NCI-H1436 treated with DMSO at 0.1 percent for 48 hours (cell line): ENCODE measurements around the gene FMN2.

Experiments used
- DNase-seq: peaks from one replicate; lab custom pipeline; 2025; lab: John Stamatoyannopoulos, UW

The FMN2 gene

DNA sequence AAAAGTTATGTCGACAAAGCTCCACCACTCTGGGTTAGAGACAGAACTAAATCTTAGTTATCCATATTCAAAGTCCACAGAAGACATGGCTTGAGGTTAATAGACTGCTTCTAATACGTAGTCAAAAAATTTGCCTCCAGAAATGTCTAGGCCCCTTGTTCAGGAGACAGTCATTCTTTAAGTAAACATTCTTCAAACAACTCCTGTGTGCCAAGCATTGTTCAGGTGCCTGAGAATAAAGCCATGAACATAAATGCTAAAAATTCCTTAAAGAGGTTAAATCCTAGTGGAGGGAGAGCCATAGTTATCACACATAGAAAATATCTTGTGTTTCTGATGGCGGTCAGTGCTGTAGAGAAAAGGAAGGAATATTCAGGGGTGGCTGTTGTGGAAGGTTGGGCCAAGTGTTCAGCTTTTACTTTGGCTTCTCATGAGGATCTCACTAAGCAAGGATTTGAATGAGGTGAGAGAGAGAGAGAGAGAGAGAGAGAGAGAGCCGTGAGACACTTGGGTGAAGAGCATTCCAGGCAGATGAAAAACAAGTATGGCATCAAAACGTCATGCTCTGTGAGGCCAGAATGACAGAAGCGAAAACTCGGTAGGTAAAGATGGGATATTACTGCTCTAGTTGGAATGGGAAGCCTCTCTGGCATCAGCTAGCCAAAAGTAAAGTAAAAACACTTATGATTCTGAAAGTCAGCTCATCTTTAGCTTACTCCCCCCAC is 333.2 kb downstream of the FMN2 start:
- DNase-seq: no peak

DNA sequence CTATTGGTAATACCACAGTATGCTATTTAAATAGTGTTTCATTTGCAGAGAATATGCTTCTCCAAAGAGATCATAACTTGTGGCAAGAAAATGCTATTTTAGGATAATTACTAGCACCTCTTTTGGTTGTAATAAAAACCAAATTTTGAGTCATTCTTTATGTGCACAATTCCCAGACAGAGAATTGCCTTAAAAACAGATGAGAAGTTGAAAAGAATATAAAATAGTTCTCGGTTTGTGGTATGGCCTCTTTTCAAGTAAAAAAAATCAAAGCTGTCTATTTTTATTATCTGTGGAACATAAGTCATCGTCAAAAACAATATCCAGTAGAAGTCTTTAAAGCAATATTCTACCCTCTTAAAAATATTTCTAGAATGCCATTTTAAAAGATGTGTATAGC is 334.4 kb downstream of the FMN2 start:
- DNase-seq: no peak

DNA sequence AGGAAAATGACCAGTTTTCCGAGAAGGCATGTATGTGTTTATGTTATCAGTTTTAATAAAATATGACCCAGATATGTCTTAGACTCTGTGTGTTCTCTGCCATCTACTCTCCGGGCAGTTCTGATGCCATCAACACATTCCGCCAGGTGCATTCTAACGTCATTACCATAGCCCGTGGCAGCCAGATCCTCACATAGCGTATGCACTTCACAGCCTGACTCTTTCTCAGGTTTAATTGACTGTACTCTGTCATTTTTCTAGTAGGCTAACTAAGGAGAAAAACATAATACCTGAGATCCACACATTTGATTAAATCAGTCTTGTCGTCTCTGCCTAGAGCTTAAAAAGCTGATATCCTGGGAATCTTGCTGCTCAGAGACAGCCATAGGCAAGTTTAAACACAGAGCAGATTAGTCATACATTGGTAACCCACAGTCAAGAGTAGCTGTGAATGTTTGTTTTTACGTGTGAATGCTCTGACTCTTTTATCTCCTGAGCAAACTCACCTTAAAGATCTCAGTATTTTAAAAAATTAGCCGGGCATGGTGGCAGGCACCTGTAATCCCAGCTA is 344.4 kb downstream of the FMN2 start:
- DNase-seq: no peak

DNA sequence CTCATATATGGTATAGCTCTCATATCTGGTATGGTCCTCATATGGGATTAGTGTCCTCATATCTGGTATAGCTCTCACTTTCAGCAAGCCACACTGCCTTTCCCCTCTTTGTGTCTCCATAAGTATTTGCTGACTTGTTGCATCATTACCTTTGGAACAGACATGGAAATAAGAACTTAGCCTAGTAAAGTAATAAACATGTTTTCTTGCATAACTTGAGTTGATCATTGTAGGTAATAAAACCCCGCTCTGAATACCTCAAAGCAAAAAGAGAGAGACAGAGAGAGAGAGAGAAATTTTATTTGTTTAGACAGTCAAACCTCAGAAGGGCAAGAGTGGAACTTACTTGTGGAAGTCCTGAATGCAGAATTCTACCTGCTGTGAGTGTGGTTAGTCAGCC is 350.0 kb downstream of the FMN2 start:
- DNase-seq: no peak

DNA sequence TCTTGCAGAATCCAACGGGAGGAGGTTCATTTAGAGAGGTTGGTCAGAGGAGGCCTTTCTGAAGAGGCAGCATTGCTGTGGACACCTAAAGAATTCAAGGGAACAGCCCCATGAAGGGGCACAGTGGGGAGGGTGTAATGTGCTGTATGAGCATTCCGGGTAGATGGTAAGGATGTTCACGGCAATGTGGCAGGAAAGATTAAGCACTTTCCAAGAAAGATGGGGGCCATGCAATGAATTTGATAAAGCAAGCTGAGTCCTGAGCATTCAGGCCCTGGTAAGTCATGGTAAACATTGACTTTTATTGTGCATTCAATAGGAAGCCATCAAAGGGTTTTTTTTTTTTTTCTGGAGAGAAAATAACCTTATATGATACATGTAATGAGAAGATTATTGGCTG is 353.7 kb downstream of the FMN2 start:
- no peak for DNase-seq

DNA sequence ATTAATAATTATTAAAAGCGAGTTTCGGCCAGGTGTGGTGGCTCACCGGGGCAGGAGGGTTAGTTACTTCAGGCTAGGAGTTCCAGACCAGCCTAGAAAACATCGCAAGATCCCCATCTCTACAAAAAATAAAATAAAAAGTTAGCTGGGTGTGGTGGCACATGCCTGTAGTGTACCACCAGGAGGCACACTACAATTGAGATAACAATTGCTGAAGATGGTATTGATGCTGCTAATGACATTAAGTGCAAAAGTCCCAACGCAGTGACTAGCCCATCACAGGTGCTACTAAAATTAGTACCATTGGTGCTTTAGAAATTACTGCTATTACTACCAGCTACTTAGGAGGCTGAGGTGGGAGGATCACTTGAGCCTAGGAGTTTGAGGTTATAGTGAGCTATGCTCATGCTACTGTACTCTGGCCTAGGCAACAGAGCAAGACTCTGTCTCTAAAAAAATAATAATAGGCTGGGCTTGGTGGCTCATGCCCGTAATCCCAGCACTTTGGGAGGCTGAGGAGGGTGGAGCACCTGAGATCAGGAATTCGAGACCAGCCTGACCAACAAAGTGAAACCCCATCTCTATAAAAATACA is 363.6 kb downstream of the FMN2 start:
- DNase-seq: no peak

DNA sequence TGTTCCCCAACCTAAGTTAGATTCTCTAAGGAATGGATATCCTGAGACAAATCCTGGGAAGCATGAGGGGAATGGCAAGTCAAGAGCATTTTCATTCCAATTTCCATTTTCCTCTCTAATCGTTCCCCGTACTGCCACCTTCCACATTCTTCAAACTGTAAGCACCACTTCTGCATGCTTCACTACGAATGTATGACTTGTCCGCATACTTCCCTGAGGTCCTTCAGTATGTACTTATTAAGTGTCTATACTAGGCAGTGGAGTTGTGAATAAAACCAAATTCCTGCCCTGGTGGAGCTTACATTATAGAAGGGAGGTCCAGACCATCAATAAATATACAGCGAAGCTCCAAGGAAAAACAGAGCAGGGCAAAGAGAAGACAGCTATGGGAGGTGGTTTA is 365.5 kb downstream of the FMN2 start:
- DNase-seq: no peak

DNA sequence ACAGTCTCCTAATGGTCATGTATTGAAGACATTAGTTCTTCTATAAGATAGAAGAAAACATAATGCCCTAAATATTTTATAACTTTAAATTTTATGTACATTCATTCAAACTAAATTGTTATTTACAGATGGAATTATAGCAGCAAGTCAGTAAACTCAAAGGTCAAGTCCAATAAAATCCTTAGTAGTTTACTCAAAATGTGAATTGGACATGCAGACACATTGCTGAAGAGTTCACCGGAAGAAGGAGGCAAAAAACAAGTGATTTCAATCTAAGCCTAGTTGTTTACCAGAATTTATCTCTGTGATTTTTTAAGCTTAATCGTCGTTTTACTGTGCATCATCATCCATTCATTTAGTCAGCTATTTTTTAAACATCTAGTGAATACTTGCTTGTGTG is 370.6 kb downstream of the FMN2 start:
- no peak for DNase-seq

DNA sequence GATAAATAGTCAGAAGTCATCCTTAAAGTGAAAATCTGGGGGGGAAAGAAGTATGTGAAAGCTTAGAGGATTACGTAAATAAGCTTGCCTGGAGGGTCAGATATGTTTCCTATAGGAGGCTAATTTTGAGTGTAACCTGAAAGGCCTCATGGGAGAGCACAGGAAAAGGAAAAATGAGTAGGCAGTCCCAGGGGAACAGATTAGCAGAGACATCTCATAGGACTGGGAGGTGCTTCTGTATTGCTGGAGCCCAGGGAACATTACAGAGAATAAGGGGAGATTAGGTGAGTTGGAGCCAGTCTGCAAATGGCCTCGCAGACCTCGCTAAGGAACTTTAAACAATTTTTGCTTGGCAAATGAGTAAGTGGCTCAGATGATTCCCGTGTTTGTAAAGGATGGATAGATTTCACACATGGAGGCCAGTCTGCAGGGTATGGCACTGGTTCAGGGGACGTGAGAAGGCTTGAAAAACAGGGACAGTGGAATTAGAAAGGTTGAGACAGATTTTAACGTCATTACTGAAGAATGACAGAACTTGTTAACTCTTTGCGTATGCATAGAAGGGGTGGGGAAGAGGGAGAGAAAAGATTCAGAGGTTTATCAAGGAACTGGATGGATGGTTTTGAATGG is 371.2 kb downstream of the FMN2 start:
- peak; percentile 63 for DNase-seq

DNA sequence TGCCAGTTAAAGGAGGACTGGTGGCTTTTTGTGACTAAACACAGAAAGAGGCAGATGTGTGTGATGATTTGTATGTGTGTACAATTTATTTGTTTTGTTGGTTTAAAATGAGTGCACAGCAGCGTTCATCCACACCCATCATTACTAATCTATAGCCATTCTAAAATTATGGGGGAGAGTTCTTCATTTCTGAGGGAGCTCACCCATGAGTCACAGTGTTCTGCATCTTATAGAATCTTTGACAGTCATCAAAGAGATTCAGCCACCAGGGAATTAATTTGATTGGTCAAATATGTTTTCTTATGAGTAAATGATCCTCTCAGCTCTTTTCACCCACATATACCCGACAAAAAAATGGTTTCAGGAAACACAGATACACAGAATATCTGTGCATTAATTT is 372.4 kb downstream of the FMN2 start:
- no peak for DNase-seq

DNA sequence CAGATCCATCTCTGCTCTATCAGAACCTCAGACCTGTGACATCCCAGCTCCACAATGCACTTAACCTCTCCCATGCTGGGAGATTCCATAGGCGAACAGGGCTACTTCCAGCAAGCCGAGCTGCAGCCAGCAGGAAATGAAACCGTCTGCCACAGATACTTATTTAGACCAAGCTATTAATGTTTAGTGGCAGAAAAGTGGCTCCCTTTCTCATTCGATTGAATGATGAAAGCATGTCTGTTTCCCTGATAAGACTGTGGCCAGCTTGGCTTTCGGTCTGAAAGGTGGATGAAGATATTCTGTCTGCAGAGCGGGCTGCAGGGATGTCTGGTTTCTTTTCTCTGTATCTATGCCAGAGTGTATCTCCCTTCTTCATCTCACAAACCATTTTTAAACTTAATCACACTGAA is 373.9 kb downstream of the FMN2 start:
- DNase-seq: no peak

DNA sequence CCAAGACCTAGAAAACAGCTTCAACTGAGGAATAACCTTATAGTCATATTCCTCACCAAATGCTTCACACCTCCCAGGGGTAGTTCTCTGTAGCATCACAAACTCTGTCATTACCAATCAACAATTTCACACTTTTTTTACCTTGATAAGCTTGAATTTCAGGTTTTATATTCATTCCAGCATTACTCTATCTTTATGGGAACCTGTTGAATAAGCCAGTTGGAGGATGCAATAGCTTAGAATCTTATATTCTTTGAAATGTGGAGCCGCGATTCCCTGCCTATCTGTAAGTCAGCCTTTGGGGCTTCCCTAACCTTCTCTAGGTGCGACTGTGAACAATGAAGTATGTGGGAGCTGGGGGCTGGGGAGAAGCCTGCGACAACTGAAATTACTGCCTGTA is 374.8 kb downstream of the FMN2 start:
- no peak for DNase-seq

DNA sequence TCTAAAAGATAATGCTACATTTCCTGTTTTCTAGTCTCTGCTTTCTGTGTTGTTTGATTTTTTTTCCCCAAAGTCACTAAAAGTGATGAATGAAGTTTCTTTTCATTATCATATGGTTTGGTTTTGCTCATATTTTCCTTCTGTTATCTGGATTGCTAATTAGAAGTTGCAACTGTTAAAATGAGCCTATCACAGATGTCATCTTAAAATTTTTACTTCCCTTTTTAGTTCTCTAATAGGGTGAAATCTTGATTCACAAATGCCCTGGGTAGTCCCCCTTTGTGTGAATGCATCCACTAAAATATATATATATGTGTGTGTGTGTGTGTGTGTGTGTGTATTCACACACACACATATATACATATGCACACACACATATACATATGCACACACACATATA is 376.2 kb downstream of the FMN2 start:
- no peak for DNase-seq

DNA sequence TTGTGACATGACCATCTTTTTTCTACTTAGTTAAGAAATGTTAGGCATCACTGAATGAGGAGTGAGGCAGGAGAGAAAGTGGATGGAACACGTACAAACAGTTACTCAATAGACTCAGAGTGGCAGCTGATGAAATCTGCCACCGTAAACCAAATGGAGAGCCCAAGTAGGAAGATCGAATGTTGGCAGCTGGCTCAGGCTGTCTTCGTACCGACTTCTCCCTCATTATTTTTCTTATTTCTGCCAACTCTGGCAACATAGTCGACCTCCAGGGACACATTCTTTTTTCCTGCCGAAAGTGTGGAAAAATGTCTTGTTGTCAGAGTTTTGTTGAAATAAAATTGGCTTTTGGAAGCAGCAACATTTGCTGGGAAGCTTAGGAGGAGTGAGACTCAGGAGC is 377.0 kb downstream of the FMN2 start:
- no peak for DNase-seq

DNA sequence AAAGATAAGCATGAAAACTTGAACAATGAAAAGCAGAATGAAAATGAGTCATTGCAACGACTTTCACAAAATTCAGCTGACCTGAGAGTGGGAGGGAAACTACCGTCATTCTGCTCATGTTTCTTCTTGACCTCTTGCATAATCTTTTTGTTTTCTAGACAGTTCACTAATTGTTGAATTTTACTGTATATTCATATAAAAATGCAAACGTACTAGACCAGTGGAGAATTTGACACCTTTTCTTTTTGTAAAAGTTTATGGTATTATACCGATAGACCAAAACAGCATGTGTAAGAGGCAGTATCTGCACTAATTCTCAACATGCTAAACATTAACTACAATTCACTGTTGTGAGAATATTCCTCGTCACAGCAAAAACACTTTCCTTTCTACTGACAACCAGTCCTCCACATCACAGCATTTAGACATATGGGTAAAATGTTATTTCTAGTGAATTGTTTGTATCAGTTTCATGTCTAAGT is 382.5 kb downstream of the FMN2 start:
- DNase-seq: no peak

DNA sequence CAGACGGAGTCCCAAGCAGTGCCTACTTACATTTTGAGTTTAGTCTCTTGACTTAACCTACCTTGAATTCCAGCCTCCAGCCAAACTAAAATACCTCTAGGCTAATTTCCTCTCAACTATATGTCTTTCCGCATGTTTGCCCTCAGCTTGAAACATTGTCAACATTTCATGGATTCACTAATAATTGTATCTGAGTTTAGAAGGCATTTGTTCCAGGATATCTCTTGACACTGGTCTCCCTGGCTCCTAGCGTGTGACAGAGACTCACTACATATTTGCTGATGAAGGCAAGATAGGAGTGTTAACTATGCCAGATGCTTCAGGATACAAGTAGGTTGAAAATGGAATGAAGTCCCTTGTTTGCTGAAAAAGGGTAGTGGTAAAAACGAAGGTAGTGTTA is 384.1 kb downstream of the FMN2 start:
- DNase-seq: no peak

DNA sequence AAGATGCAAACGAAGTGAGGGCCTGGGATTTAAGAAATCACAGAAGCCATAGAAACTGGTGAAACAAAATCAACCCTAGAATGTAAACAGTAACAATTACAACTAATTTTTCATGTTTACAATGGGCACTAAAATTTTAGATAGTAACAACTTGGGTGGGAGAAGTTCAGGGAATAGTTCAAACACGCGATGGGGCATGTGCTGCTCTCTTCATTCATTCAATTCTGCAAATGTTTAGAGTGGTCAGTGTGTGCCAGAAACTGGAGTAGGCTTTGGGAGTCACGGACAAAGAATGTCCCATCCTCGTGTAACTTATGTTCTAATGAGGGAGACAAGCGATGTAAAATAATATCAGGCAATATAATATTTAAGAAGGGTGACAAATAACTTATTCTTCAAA is 386.9 kb downstream of the FMN2 start:
- no peak for DNase-seq

DNA sequence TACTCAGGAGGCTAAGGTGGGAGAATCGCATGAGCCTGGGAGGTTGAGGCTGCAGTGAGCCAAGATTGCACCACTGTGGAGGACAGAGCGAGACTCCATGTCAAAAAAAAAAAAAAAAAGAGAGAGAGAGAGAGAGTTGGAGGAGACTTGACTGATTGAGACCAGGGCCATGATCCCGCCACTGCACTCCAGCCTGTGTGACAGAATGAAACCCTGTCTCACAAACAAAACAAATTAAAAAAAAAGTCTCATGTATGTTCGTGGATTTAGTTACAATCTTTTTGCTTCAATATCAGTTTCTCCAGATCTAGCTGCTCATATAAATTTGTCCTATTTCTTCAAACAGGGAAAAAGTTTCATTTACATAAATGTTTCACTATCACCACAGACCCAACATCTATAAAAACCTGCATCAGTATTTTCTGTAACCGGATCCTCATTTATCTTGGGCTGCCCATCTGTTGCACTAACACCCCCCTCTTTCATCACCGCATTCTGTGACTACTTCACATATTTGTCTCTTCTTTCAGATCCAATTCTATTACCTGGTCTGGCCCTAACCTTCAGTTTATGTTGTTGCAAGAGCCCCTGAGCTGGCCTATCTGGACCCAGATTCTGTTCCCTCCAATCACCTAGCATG is 393.2 kb downstream of the FMN2 start:
- no peak for DNase-seq

DNA sequence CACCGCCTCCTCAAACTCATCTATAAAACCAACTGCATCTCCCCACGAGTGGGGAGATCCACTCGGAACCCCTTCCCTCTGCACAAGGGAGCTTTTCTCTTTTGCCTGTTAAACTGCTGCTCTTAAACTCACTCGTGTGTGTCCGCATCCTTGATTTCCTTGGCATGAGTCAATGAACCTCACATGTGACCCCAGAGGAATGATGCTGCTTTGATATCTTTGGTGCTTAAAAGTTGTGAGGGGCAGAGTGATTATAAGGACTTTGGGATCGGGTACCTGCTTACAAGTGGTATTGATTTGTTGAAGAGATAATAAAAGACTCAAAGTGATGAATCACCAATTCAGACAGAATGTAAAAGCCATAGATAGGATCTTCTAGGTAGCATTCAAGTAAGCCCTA is 394.9 kb downstream of the FMN2 start:
- no peak for DNase-seq

DNA sequence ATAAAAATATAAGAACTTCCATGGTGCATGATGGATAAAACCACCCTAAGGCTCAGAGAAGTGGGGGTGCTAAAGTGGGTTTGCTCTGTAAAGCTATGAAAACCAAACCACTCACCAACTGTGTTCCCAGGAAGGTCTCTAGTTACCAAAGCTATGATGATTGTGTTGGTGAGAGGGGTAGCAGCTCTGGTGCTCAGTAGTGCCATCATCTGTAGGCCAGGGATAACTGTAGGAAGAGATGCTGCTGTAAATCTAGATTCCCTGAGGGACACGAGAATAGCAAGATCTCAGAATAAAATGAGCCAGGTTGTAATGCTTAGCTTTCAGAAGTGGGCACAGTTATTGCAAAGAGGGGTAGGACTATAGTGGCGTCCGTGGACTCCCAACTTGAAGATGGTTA is 395.8 kb downstream of the FMN2 start:
- DNase-seq: no peak

DNA sequence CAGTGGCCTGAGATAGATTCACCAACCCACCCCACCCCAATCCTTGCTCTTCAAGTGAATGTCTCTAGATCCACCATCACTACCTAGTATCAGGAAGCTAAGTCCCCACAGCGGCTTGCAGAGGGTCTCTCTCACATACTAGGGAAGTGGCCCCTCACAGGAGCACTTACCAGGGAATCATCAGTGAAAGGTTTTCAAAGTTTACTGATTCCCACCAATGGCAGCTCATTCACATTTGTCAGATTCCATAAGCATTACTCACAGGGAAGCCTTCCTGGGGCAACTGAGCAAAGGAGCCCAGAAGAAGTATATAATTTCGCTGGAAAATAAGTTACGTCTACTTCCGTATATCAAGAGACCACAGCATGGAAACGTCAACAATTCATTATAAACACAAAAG is 399.5 kb downstream of the FMN2 start:
- no peak for DNase-seq

DNA sequence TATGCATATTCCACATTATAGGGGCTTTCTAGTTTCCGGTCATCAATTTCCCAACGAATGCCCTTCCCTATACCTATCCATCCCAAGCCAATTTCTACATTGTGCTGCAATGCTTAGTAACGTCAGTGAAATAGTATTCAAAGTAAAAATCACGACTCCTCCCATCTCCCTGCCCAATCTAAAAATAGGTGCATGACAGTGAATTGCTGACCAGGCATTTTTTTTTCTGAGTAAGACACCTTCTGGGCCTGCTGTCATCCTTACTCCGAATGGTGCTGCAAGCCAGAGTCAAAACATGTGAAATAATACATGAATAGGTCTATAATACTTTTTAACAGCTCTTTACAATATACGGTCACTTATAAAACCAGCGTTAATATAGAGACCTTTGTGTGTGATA is 400.1 kb downstream of the FMN2 start:
- no peak for DNase-seq
